K562 (cell line): ENCODE data around the gene ZBTB24. TPM values are rescaled to one million over a fixed set of nuclear protein-coding genes. Genes with fewer than 3 reads are reported as not detected.

Source experiments
- ATAC-seq: fragments of 200-7000 bp; cut with Tn5 transposase; 3 replicates; pipeline ENCODE4 v1.9.1; 2020; ENCODE audit warnings: moderate library complexity
- BruUV-seq: library from RNA; stranded (reverse); fragments of 400-500 nt; replicated peaks from 2 replicates; lab custom pipeline; 2021; lab: Mats Ljungman, UMichigan
- CTCF ChIA-PET: fragments of 300-600 bp; formaldehyde crosslinking; extraction: SDS; loops from one replicate; lab custom pipeline; 2021; ENCODE audit warnings: low intra/inter-chr PET ratio; lab: Yijun Ruan, JAX
- POLR2A ChIA-PET: fragments of 300-600, 350-650 bp; sonication (Branson Sonifier 250); formaldehyde crosslinking; extraction: SDS; loops from one replicate; lab custom pipeline; 2021; ENCODE audit warnings: antibody characterized with exemption, inconsistent platforms; lab: Yijun Ruan, JAX
- DNase-seq, 4 experiments: peaks; one replicate each; pipeline versions ENCODE4 v3.0.0 to v3.0.0-alpha.2; 2011 to 2018; ENCODE audit warnings: low spot score in 3 of 4, mixed read lengths in 3 of 4; ENCODE audit errors: extremely low read depth in 1 of 4
- FAIRE-seq: peaks from 2 replicates; lab custom pipeline; 2011; peaks lifted over from hg19 to GRCh38; lab: Jason Lieb, UNC
- H2AFZ ChIP-seq: 2 replicates; pipeline ENCODE4 v1.6.0; 2011; ENCODE audit warnings: low read depth, low read length, control low read depth, inconsistent platforms
- H3K27ac ChIP-seq: fragments of 200-600 bp; 3 replicates; pipeline ENCODE4 v1.8.0; 2011; ENCODE audit warnings: low read depth, mild to moderate bottlenecking, control low read depth, inconsistent platforms, low read length, moderate library complexity, mixed read lengths; ENCODE audit errors: extremely low read depth
- H3K27me3 ChIP-seq, 2 experiments: fragments of 300-600 bp in 1 of 2; 2 replicates in 1 of 2; 3 replicates in 1 of 2; pipeline versions ENCODE4 v1.6.0 to v1.8.0; 2011; ENCODE audit warnings: inconsistent platforms in 2 of 2, low read length in 2 of 2, mild to moderate bottlenecking in 1 of 2, mixed read lengths in 1 of 2, moderate library complexity in 1 of 2; ENCODE audit not compliant: control insufficient read depth in 2 of 2, insufficient read depth in 2 of 2
- H3K36me3 ChIP-seq: fragments of 300-600 bp; 3 replicates; pipeline ENCODE4 v1.8.0; 2011; ENCODE audit warnings: mild to moderate bottlenecking, low read length, inconsistent platforms; ENCODE audit not compliant: control insufficient read depth, insufficient read depth
- H3K4me1 ChIP-seq, 2 experiments: fragments of 200-600 bp in 1 of 2; replicated peaks in 1 of 2; 2 replicates in 1 of 2; 3 replicates in 1 of 2; pipeline versions ENCODE4 v1.5.1 to v1.8.0; 2011; ENCODE audit warnings: inconsistent platforms in 2 of 2, low read length in 2 of 2, mild to moderate bottlenecking in 1 of 2, mixed read lengths in 1 of 2, moderate library complexity in 1 of 2; ENCODE audit not compliant: control insufficient read depth in 2 of 2, insufficient read depth in 2 of 2
- H3K4me2 ChIP-seq: 2 replicates; pipeline ENCODE4 v1.6.1; 2011; ENCODE audit warnings: low read length, control low read depth, inconsistent platforms, mixed read lengths; ENCODE audit not compliant: insufficient read depth
- H3K4me3 ChIP-seq: fragments of 200-600 bp; sonication (generic), shearing (Covaris generic); 2 replicates; pipeline ENCODE4 v1.5.1; 2016; ENCODE audit warnings: control low read depth, inconsistent platforms
- H3K79me2 ChIP-seq: fragments of 200-600 bp; 3 replicates; pipeline ENCODE4 v1.8.0; 2011; ENCODE audit warnings: low read length, inconsistent platforms; ENCODE audit not compliant: control insufficient read depth, insufficient read depth
- H3K9ac ChIP-seq, 2 experiments: 2 replicates each; pipeline versions ENCODE4 v1.6.0 to v1.6.1; 2011; ENCODE audit warnings: low read depth in 2 of 2, low read length in 2 of 2, control low read depth in 1 of 2, inconsistent platforms in 1 of 2, mild to moderate bottlenecking in 1 of 2, mixed read lengths in 1 of 2; ENCODE audit not compliant: insufficient read depth in 1 of 2
- H3K9me1 ChIP-seq: one replicate; pipeline ENCODE4 v1.6.0; 2011; ENCODE audit warnings: inconsistent platforms, mild to moderate bottlenecking, low read length, moderate library complexity; ENCODE audit not compliant: control insufficient read depth, insufficient read depth
- H3K9me3 ChIP-seq: replicated peaks from 2 replicates; pipeline ENCODE4 v1.5.1; 2011; ENCODE audit warnings: low read depth, low read length, inconsistent platforms; ENCODE audit not compliant: control insufficient read depth, insufficient read depth
- H4K20me1 ChIP-seq: replicated peaks from 2 replicates; pipeline ENCODE4 v1.6.1; 2011; ENCODE audit warnings: low read length, inconsistent platforms, mixed read lengths; ENCODE audit not compliant: control insufficient read depth, insufficient read depth
- SIN3B ChIP-seq: fragments of 450-650 bp; IDR thresholded peaks from 2 replicates; pipeline ENCODE4 v1.6.1; 2017; ENCODE audit warnings: low read depth, mild to moderate bottlenecking, moderate library complexity
- ZNF707 ChIP-seq: fragments of 250-450 bp; sonication (Bioruptor Pico); conservative IDR thresholded peaks from 2 replicates; pipeline ENCODE4 v1.8.0; 2022; ENCODE audit warnings: inconsistent platforms, mild to moderate bottlenecking, moderate library complexity
- WGBS: fragments of 100-300 bp; shearing (Covaris generic); methylation state at CpG from one replicate; pipeline ENCODE4 v1.1.6; 2016; ENCODE audit warnings: low coverage, mixed read lengths; ENCODE audit not compliant: insufficient coverage; ENCODE audit errors: missing lambda C conversion rate; 5-methylcytosine and 5-hydroxymethylcytosine counted together
- in situ Hi-C: fragments of 300-500 bp; cut with MboI; formaldehyde crosslinking; loops from 4 replicates; pipeline ENCODE4 v1.15.0; 2018; ENCODE audit warnings: inconsistent platforms, mixed read lengths
- intact Hi-C: fragments of 100-400 bp; cut with micrococcal nuclease; formaldehyde crosslinking; loops from 2 replicates; pipeline ENCODE4 v1.14.2; 2022
- polyA plus RNA-seq, 8 experiments: library from polyadenylated mRNA; depleted of rRNA in 4 of 8; stranded (reverse) in 5 of 8; unstranded in 3 of 8; fragments of >200 nt; fragmentation: Nextera tagmentation in 2 of 8; fragmentation: Illumina TruSeq in 1 of 8; extraction: Ambion mirVana in 2 of 8; extraction: Trizol in 1 of 8; gene quantifications; 2 replicates each; pipeline versions ENCODE4 v1.2.1 to v1.2.3, GENCODE V29; 2011 to 2014; ENCODE audit warnings: inconsistent platforms in 1 of 8, missing spikeins in 1 of 8
- total RNA-seq, 7 experiments: library from RNA; depleted of rRNA in 6 of 7; stranded (reverse); fragments of >200 nt in 6 of 7; fragmentation: Illumina TruSeq in 2 of 7; extraction: Trizol in 2 of 7; gene quantifications; 2 replicates each; pipeline versions ENCODE4 v1.2.1 to v1.2.3, GENCODE V29; 2011 to 2021; ENCODE audit warnings: low replicate concordance in 1 of 7
- TF ChIP-seq, protein P1 (sequence below): fragments of 150-350 bp; IDR thresholded peaks from 2 replicates; pipeline ENCODE4 v1.6.1; 2014; ENCODE audit warnings: low read depth, mild to moderate bottlenecking, low read length, borderline replicate concordance

The ZBTB24 gene
- total and polyA plus RNA-seq, 9 of the 15 experiments (the other 6 are each of a cell fraction or from before 2014, with no cell fraction given), result 2.0 to 16.7 (median 8.3) TPM

DNA sequence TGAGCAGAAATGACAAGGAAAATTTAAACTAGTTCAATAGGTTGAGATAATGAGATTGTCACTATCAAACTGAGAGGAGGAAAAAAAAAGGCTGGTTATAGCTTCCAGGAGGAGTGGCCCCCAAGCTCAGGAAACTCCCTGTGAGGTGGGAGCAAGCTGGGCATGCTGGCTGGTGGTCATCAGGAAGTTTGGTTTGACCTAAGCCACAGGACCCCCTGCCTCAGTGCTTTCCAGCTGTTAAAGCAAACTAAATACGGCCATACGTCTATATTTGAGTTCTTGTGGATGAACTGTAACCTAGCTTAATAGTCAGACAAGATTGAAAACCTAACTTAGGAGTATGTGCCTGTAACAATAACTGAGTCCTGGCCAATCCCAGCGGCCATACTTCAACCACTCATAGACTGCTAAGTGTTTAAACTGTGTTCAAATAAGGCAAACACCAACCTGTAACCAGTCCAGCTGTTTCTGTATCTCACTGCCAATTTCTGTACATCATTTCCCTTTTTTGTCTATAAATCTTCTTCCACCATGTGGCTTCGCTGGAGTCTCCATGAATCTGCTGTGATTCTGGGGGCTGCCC lies 24.6 kb upstream of the ZBTB24 start:
- CTCF ChIA-PET, result no interaction called here
- POLR2A ChIA-PET, result interaction anchor here (0.9 to 1.6 kb wide), 4 partner anchors 12 to 23 kb away, joined by 3 to 7 read pairs (median 5); no protein-coding TSS in a partner anchor
- H3K4me1 ChIP-seq, result no peaks in the 10 kb centered on the region
- no peak overlapping the region for H3K9ac ChIP-seq
- no peaks in the 10 kb centered on the region for H4K20me1 ChIP-seq
- no TSS peak for BruUV-seq
- 4% methylated on average over 4 of the region's 4 CpGs for WGBS
- no peak overlapping the region for H2AFZ ChIP-seq
- no peaks in the 10 kb centered on the region for H3K9me1 ChIP-seq
- no peaks in the 10 kb centered on the region for H3K36me3 ChIP-seq
- intact Hi-C loops, result no loop called here
- TF ChIP-seq ZNF707 (CRISPR knock-in tag), result no peak
- no peak for TF ChIP-seq SIN3B
- TF ChIP-seq, protein P1, sequence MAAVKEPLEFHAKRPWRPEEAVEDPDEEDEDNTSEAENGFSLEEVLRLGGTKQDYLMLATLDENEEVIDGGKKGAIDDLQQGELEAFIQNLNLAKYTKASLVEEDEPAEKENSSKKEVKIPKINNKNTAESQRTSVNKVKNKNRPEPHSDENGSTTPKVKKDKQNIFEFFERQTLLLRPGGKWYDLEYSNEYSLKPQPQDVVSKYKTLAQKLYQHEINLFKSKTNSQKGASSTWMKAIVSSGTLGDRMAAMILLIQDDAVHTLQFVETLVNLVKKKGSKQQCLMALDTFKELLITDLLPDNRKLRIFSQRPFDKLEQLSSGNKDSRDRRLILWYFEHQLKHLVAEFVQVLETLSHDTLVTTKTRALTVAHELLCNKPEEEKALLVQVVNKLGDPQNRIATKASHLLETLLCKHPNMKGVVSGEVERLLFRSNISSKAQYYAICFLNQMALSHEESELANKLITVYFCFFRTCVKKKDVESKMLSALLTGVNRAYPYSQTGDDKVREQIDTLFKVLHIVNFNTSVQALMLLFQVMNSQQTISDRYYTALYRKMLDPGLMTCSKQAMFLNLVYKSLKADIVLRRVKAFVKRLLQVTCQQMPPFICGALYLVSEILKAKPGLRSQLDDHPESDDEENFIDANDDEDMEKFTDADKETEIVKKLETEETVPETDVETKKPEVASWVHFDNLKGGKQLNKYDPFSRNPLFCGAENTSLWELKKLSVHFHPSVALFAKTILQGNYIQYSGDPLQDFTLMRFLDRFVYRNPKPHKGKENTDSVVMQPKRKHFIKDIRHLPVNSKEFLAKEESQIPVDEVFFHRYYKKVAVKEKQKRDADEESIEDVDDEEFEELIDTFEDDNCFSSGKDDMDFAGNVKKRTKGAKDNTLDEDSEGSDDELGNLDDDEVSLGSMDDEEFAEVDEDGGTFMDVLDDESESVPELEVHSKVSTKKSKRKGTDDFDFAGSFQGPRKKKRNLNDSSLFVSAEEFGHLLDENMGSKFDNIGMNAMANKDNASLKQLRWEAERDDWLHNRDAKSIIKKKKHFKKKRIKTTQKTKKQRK, result no peak
- no peak overlapping the region for H3K27ac ChIP-seq
- ATAC-seq, result no peak
- in situ Hi-C loops, result no loop called here
- no peak for DNase-seq
- no peak overlapping the region for H3K4me3 ChIP-seq
- H3K9me3 ChIP-seq, result no peaks in the 10 kb centered on the region
- no peak overlapping the region for H3K4me2 ChIP-seq
- no peaks in the 10 kb centered on the region for H3K79me2 ChIP-seq
- FAIRE-seq, result no peak
- H3K27me3 ChIP-seq, result peaks cover 7 to 14% of the 10 kb centered on the region in 2 experiments; a peak in 3 of 5 replicates
